Esophagus muscularis mucosa (tissue), 4 donors: ENCODE measurements around the gene COG5. TPM values are rescaled to one million over a fixed set of nuclear protein-coding genes. Genes with fewer than 3 reads are reported as not detected.
A peak's percentile ranks its signal among the peaks of the same experiment; 100 is the strongest.
"Not testable (repeated sequence)": the region's sequence is repeated elsewhere in the genome, so short reads cannot be mapped to it uniquely, and the experiment has no call there.

ENCODE experiments used
- DNase-seq: peaks from one replicate; pipeline ENCODE4 v3.0.0-alpha.2; 2017; ENCODE audit errors: extremely low spot score
- H3K27ac ChIP-seq, 4 donors: fragments of 200-600 bp; sonication (generic); replicated peaks in 1 of 4; 1 replicate in 3 of 4; 2 replicates in 1 of 4; pipeline ENCODE4 v1.5.1; 2016 to 2019; ENCODE audit warnings: mild to moderate bottlenecking in 1 of 4
- H3K27me3 ChIP-seq, 4 donors: fragments of 200-600 bp; sonication (generic); one replicate each; pipeline versions ENCODE4 v1.5.1 to v1.6.0; 2016 to 2019
- H3K36me3 ChIP-seq, 4 donors: fragments of 200-600 bp; sonication (generic); one replicate each; pipeline ENCODE4 v1.5.1; 2016 to 2019
- H3K4me1 ChIP-seq, 4 donors: fragments of 200-600 bp; sonication (generic); one replicate each; pipeline ENCODE4 v1.5.1; 2016 to 2019
- H3K4me3 ChIP-seq, 4 donors: fragments of 200-600 bp; sonication (generic); 1 replicate in 2 of 4; 2 replicates in 2 of 4; pipeline ENCODE4 v1.5.1; 2016 to 2019; ENCODE audit warnings: mild to moderate bottlenecking in 4 of 4, moderate library complexity in 1 of 4
- H3K9me3 ChIP-seq, 4 donors: fragments of 200-600 bp; sonication (generic); 1 replicate in 3 of 4; 2 replicates in 1 of 4; pipeline ENCODE4 v1.5.1; 2016 to 2019
- EP300 ChIP-seq: sonication (generic); formaldehyde crosslinking; IDR thresholded peaks from one replicate; pipeline ENCODE4 v1.6.1; 2017; ENCODE audit warnings: antibody characterized with exemption
- POLR2A ChIP-seq: fragments of 450-650 bp; IDR thresholded peaks from one replicate; pipeline ENCODE4 v1.6.1; 2017; ENCODE audit warnings: antibody characterized with exemption, moderate library complexity, mild to moderate bottlenecking, low read depth
- POLR2AphosphoS5 ChIP-seq, 2 donors: sonication (generic); formaldehyde crosslinking; IDR thresholded peaks; one replicate each; pipeline ENCODE4 v1.6.1; 2017; ENCODE audit warnings: antibody characterized with exemption in 2 of 2
- WGBS: methylation state at CpG from one replicate; pipeline ENCODE4 v1.1.5; 2018; 5-methylcytosine and 5-hydroxymethylcytosine counted together
- intact Hi-C: fragments of 100-400 bp; cut with DNase I; formaldehyde crosslinking; loops from one replicate; pipeline ENCODE4 v1.15.1; 2023
- total RNA-seq, 4 donors: library from RNA; depleted of rRNA; stranded (reverse); fragments of >200 nt; gene quantifications; one replicate each; pipeline versions ENCODE4 v1.1.0 to v1.2.1, GENCODE V29; 2016
- TF ChIP-seq, protein P1 (sequence below), 3 experiments: fragments of 200-600 bp in 2 of 3; fragments of 450-650 bp in 1 of 3; sonication (generic) in 2 of 3; IDR thresholded peaks; one replicate each; pipeline ENCODE4 v1.5.1; 2017 to 2019; ENCODE audit warnings: antibody characterized with exemption in 3 of 3, mild to moderate bottlenecking in 2 of 3, moderate library complexity in 1 of 3

COG5 gene
- total RNA-seq, 4 donors from 2014 or later, result 20.3 to 33.4 (median 24.9) TPM

DNA sequence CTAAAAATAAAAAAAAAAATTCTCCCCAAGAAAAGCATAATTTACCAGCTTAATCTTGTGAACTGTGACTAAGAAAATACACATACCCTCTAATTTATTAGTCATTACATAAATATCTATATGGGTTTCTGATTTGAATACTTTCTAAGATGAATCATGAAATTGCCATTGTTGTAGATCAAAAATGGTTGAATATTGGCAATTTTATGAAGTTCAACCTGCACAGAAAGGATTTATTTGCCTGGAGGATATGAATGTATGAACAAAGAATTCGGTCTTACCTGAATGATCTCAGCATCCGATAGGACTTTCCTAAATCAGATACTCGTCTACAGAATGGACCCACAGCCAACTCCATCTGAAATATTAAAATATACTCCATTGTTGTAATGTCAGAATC, 333.4 kb downstream of the COG5 start:
- intact Hi-C loops, result no loop called here
- H3K4me3 ChIP-seq, result no peak overlapping the region
- WGBS, result 88% methylated on average over 3 of the region's 3 CpGs

DNA sequence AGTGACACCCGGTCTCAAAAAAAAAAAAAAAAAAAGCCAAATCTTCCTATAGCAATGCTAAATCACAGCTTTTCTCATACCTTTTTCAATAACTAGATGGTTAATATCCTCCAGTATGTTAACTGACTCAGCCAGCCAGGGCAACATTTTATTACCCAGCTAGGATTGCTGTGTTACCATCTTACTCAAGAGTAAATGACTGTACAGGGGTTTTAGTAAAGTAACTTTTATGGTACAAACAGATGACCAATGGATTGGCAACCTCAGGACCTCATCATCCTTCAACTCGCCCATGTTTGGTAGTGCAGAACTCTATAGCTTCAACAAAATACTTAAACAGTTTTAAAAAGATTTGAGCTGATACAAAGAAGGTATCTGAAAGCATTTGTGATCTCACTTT, 335.4 kb downstream of the COG5 start:
- DNase-seq, result no peak
- Histone ChIP-seq H3K4me3 (no peak overlapping the region), H3K4me1 (peaks cover 0 to 17% (median 13%) of the 10 kb centered on the region in 4 donors), H3K9me3 (no peaks in the 10 kb centered on the region), H3K27me3 (no peaks in the 10 kb centered on the region), H3K36me3 (peaks cover 0 to 27% (median 4%) of the 10 kb centered on the region in 4 donors), H3K27ac (no peak overlapping the region)
- TF ChIP-seq EP300, result no peak
- TF ChIP-seq, protein P1, sequence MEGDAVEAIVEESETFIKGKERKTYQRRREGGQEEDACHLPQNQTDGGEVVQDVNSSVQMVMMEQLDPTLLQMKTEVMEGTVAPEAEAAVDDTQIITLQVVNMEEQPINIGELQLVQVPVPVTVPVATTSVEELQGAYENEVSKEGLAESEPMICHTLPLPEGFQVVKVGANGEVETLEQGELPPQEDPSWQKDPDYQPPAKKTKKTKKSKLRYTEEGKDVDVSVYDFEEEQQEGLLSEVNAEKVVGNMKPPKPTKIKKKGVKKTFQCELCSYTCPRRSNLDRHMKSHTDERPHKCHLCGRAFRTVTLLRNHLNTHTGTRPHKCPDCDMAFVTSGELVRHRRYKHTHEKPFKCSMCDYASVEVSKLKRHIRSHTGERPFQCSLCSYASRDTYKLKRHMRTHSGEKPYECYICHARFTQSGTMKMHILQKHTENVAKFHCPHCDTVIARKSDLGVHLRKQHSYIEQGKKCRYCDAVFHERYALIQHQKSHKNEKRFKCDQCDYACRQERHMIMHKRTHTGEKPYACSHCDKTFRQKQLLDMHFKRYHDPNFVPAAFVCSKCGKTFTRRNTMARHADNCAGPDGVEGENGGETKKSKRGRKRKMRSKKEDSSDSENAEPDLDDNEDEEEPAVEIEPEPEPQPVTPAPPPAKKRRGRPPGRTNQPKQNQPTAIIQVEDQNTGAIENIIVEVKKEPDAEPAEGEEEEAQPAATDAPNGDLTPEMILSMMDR (IDR thresholded peaks at IDR 0.05), result no peak
- no peak for TF ChIP-seq POLR2A
- intact Hi-C loops, result no loop called here
- WGBS, result 98% methylated on average over 2 of the region's 2 CpGs

More for the DNA sequence above, 333.4 kb downstream of the COG5 start:
- Histone ChIP-seq H3K27ac (no peak overlapping the region), H3K4me1 (no peaks in the 10 kb centered on the region), H3K36me3 (peaks cover 0 to 33% (median 8%) of the 10 kb centered on the region in 4 donors), H3K27me3 (no peaks in the 10 kb centered on the region), H3K9me3 (no peaks in the 10 kb centered on the region)
- TF ChIP-seq EP300 (no peak), POLR2A (no peak), POLR2AphosphoS5 (IDR thresholded peaks at IDR 0.05) (no peak)
- TF ChIP-seq, protein P1 (IDR thresholded peaks at IDR 0.05), result no peak
- DNase-seq, result no peak

DNA sequence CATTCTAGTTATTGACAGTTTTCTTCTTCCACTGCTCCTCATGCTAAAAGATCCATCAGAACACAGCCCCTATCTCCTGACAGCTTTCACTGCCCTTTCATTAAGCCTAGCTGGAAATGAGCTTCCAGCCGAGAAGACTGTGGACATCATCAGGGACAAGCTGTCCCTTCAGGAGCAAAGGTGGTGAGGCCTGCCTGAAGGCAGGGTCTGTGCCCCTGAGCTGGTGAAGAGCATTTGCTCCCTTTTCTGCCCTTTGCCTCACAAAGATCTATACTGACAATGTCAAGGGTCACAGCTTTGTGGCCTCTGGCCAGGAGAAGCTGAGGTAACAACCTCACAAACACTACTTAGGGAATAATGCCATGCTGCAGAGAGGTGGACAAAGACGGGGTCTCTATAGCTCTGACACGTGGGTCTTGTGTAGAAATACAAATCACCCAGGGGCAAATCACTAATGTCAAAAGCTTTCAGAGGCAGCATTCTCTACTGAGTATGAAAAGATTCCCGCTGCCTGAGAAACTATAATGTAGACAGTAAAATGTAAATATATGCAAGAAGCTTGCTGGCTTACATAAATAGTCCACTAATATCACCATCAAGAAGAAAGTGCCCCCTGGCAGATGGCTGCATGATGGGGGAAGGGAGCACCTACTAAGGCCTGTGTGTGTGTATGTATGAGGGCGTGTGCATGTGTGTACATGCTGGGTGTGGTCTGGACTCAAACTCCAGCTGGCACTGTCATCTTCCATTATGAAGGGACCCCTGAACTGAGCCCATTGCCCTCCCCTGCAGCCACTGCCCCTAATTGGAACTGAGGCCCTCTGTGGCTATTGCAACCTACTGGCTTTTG, 339.1 kb downstream of the COG5 start:
- H3K9me3 ChIP-seq, result no peaks in the 10 kb centered on the region
- intact Hi-C loops, result no loop called here
- H3K4me1 ChIP-seq, result peaks cover 0 to 30% (median 15%) of the 10 kb centered on the region in 4 donors
- H3K27me3 ChIP-seq, result no peaks in the 10 kb centered on the region
- no peak for TF ChIP-seq POLR2AphosphoS5 (IDR thresholded peaks at IDR 0.05)
- no peak for TF ChIP-seq EP300
- no peak for TF ChIP-seq POLR2A
- TF ChIP-seq, protein P1 (IDR thresholded peaks at IDR 0.05), result no peak
- DNase-seq, result no peak
- no peak overlapping the region for H3K4me3 ChIP-seq
- WGBS, result 64% methylated on average over 5 of the region's 5 CpGs
- H3K36me3 ChIP-seq, result peaks cover 0 to 27% (median 4%) of the 10 kb centered on the region in 4 donors
- peak overlapping the region in 1 of 4 donors; percentile 33 for H3K27ac ChIP-seq

DNA sequence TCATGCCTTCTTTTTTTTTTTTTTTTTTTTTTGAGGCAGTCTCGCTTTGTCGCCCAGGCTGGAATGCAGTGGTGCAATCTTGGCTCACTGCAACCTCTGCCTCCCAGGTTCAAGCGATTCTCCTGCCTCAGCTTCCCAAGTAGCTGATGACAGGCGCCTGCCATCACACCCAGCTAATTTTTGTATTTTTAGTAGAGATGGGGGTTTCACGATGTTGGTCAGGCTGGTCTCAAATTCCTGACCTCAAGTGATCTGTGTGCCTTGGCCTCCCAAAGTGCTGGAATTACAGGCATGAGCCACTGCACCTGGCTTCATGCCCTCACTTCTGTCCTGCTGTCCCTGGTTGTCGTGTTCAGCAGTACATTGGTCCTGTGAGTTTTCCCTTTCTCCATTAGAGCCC, 342.9 kb downstream of the COG5 start:
- H3K27me3 ChIP-seq, H3K4me3 ChIP-seq, H3K27ac ChIP-seq, intact Hi-C loops, H3K9me3 ChIP-seq, DNase-seq, H3K36me3 ChIP-seq: not testable (repeated sequence)
- 91% methylated on average over 6 of the region's 6 CpGs for WGBS
- peaks cover 0 to 30% (median 15%) of the 10 kb centered on the region in 4 donors for H3K4me1 ChIP-seq

DNA sequence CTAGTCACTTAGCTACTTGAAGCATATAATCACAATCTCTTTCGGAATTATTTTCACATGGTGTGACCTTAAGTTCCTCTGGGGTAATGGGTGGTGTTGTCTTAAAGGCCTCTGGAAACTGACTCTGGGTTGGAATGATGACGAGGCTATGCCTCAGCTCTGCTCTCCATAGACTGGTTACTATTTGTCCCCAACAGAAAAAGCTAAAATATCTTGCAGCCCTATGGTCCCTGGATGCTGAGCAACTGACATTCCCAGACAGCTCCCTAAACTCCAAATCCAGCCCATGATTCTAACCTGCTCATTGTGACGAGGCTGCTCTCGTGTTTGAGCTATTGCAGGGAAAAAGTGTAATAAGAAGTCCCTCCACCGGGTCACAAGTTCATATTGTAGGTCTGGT, 343.4 kb downstream of the COG5 start:
- intact Hi-C loops, result no loop called here
- peaks cover 0 to 30% (median 15%) of the 10 kb centered on the region in 4 donors for H3K4me1 ChIP-seq
- H3K36me3 ChIP-seq, result peaks cover 0 to under 1% (median 0%) of the 10 kb centered on the region in 4 donors
- no peak for DNase-seq
- no peaks in the 10 kb centered on the region for H3K9me3 ChIP-seq
- no peak overlapping the region for H3K4me3 ChIP-seq
- no peak for TF ChIP-seq POLR2A
- TF ChIP-seq, protein P1 (IDR thresholded peaks at IDR 0.05), result no peak
- no peak for TF ChIP-seq POLR2AphosphoS5 (IDR thresholded peaks at IDR 0.05)
- no peak for TF ChIP-seq EP300
- H3K27me3 ChIP-seq, result no peaks in the 10 kb centered on the region
- no peak overlapping the region for H3K27ac ChIP-seq
- 98% methylated on average over 5 of the region's 5 CpGs for WGBS
